GM18951 (cell line): ENCODE measurements around the gene HEATR9.
"Not testable (repeated sequence)": the region's sequence is repeated elsewhere in the genome, so short reads cannot be mapped to it uniquely, and the experiment has no call there.

Experiments
- POLR2A ChIP-seq: IDR thresholded peaks from 4 replicates; pipeline ENCODE4 v1.6.1; 2011; ENCODE audit warnings: mild to moderate bottlenecking; ENCODE audit not compliant: insufficient read length, insufficient read depth; ENCODE audit errors: extremely low read depth
- in situ Hi-C: fragments of 300-500 bp; cut with MboI; formaldehyde crosslinking; loops from one replicate; pipeline ENCODE4 v1.12.0; 2022; ENCODE audit warnings: low sequenced_read_pairs, mixed read lengths, inconsistent platforms; ENCODE audit not compliant: unreplicated experiment

Gene HEATR9

GRCh38 chr17:35903451-35903850, 34.8 kb upstream of the HEATR9 start:
- TF ChIP-seq POLR2A: no peak
- in situ Hi-C loops: no loop called here

GRCh38 chr17:35901631-35902175, 33.0 kb upstream of the HEATR9 start:
- no peak for TF ChIP-seq POLR2A
- in situ Hi-C loops: no loop called here

GRCh38 chr17:35900708-35901480, 32.2 kb upstream of the HEATR9 start:
- no peak for TF ChIP-seq POLR2A
- in situ Hi-C loops: no loop called here

GRCh38 chr17:35900280-35900679, 31.6 kb upstream of the HEATR9 start:
- in situ Hi-C loops: no loop called here
- no peak for TF ChIP-seq POLR2A

- TF ChIP-seq POLR2A: no peak
- in situ Hi-C loops: no loop called here
These were observed 29.8 kb upstream of the HEATR9 start for GRCh38 chr17:35898283-35899070.

- in situ Hi-C loops: not testable (repeated sequence)
These were observed 29.1 kb upstream of the HEATR9 start for GRCh38 chr17:35897772-35898171.

GRCh38 chr17:35895636-35896587, 27.2 kb upstream of the HEATR9 start:
- no peak for TF ChIP-seq POLR2A
- in situ Hi-C loops: no loop called here

GRCh38 chr17:35894206-35894605, 25.5 kb upstream of the HEATR9 start:
- in situ Hi-C loops: no loop called here
- TF ChIP-seq POLR2A: no peak

- TF ChIP-seq POLR2A: no peak
- in situ Hi-C loops: no loop called here
These were observed 25.1 kb upstream of the HEATR9 start for GRCh38 chr17:35893751-35894150.

GRCh38 chr17:35892091-35893035, 23.7 kb upstream of the HEATR9 start:
- no peak for TF ChIP-seq POLR2A
- in situ Hi-C loops: no loop called here

- in situ Hi-C loops: no loop called here
- no peak for TF ChIP-seq POLR2A
These were observed 22.6 kb upstream of the HEATR9 start for GRCh38 chr17:35891269-35891668.

GRCh38 chr17:35890774-35891155, 22.1 kb upstream of the HEATR9 start:
- TF ChIP-seq POLR2A: no peak
- in situ Hi-C loops: no loop called here
